ENCODE data around the gene CDSN.

Gene CDSN

GRCh38 chr6:31149827-31150447, 29.7 kb upstream of the CDSN start:
- DNase-seq (ENCODE audit: extremely low read depth in 1 of 2, low read depth in 1 of 2): no peak

- no peak for DNase-seq (ENCODE audit: extremely low read depth in 1 of 2, low read depth in 1 of 2)
These were observed 25.1 kb upstream of the CDSN start for GRCh38 chr6:31145386-31145785.

- no peak for DNase-seq (ENCODE audit: extremely low read depth in 1 of 2, low read depth in 1 of 2)
These were observed 24.7 kb upstream of the CDSN start for GRCh38 chr6:31144970-31145340.

- DNase-seq (ENCODE audit: extremely low read depth in 1 of 2, low read depth in 1 of 2): no peak
These were observed 24.2 kb upstream of the CDSN start for GRCh38 chr6:31144296-31144969.

GRCh38 chr6:31143148-31143547, 22.9 kb upstream of the CDSN start:
- DNase-seq (ENCODE audit: extremely low read depth in 1 of 2, low read depth in 1 of 2): no peak

GRCh38 chr6:31142361-31142761, 22.1 kb upstream of the CDSN start:
- no peak for DNase-seq (ENCODE audit: extremely low read depth in 1 of 2, low read depth in 1 of 2)

- DNase-seq (ENCODE audit: extremely low read depth in 1 of 2, low read depth in 1 of 2): no peak
These were observed 20.4 kb upstream of the CDSN start for GRCh38 chr6:31140643-31141042.

- DNase-seq (ENCODE audit: extremely low read depth in 1 of 2, low read depth in 1 of 2): no peak
These were observed 19.4 kb upstream of the CDSN start for GRCh38 chr6:31139599-31139998.

GRCh38 chr6:31138982-31139381, 18.7 kb upstream of the CDSN start, which contains the start of gene PSORS1C2:
TSS of gene PSORS1C2 (minus strand) at chr6:31139066. CDS start at chr6:31139026, 40 bp downstream.
- no peak for DNase-seq (ENCODE audit: extremely low read depth in 1 of 2, low read depth in 1 of 2)

GRCh38 chr6:31135710-31136109, 15.5 kb upstream of the CDSN start:
- DNase-seq (ENCODE audit: extremely low read depth in 1 of 2, low read depth in 1 of 2): no peak

- no peak for DNase-seq (ENCODE audit: extremely low read depth in 1 of 2, low read depth in 1 of 2)
These were observed 12.6 kb upstream of the CDSN start for GRCh38 chr6:31132806-31133205.

- no peak for DNase-seq (ENCODE audit: extremely low read depth in 1 of 2, low read depth in 1 of 2)
These were observed 11.3 kb upstream of the CDSN start for GRCh38 chr6:31131595-31131994.

- no peak for DNase-seq (ENCODE audit: extremely low read depth in 1 of 2, low read depth in 1 of 2)
These were observed 10.5 kb upstream of the CDSN start for GRCh38 chr6:31130751-31131150.

GRCh38 chr6:31129130-31129529, 8.9 kb upstream of the CDSN start:
- DNase-seq (ENCODE audit: extremely low read depth in 1 of 2, low read depth in 1 of 2): no peak

GRCh38 chr6:31128093-31128676, 7.9 kb upstream of the CDSN start:
- peak; percentile 34 to 60 for DNase-seq (ENCODE audit: extremely low read depth in 1 of 2, low read depth in 1 of 2)

- no peak for DNase-seq (ENCODE audit: extremely low read depth in 1 of 2, low read depth in 1 of 2)
These were observed 6.3 kb upstream of the CDSN start for GRCh38 chr6:31126396-31127175.

- DNase-seq (ENCODE audit: extremely low read depth in 1 of 2, low read depth in 1 of 2): no peak
These were observed 5.5 kb upstream of the CDSN start for GRCh38 chr6:31125586-31126363.

- DNase-seq (ENCODE audit: extremely low read depth in 1 of 2, low read depth in 1 of 2): no peak
These were observed 4.9 kb upstream of the CDSN start for GRCh38 chr6:31125162-31125561.

- no peak for DNase-seq (ENCODE audit: extremely low read depth in 1 of 2, low read depth in 1 of 2)
These were observed 2.8 kb upstream of the CDSN start for GRCh38 chr6:31122791-31123706.
